Adrenal gland (tissue), 12 donors: ENCODE measurements around the gene KAZN. TPM values are rescaled to one million over a fixed set of nuclear protein-coding genes. Genes with fewer than 3 reads are reported as not detected.

Source experiments
- DNase-seq, 7 donors: peaks; one replicate each; pipeline ENCODE4 v3.0.0-alpha.2; 2019 to 2020
- H3K27ac ChIP-seq, 5 donors: fragments of 200-600 bp; sonication (generic) in 4 of 5; 1 replicate in 3 of 5; 2 replicates in 2 of 5; pipeline versions ENCODE4 v1.5.1 to v1.8.0; 2016 to 2020; ENCODE audit warnings: mild to moderate bottlenecking in 1 of 5
- H3K27me3 ChIP-seq: fragments of 200-600 bp; 2 replicates; pipeline ENCODE4 v1.8.0; 2021
- H3K36me3 ChIP-seq, 2 donors: fragments of 200-600 bp; replicated peaks in 1 of 2; 1 replicate in 1 of 2; 2 replicates in 1 of 2; pipeline versions ENCODE4 v1.5.1 to v1.8.0; 2018 to 2022
- H3K4me1 ChIP-seq, 2 donors: fragments of 200-600 bp; replicated peaks in 1 of 2; 1 replicate in 1 of 2; 2 replicates in 1 of 2; pipeline versions ENCODE4 v1.5.1 to v1.8.0; 2018 to 2021
- H3K4me3 ChIP-seq, 4 donors: fragments of 200-600 bp; sonication (generic) in 3 of 4; one replicate each; pipeline ENCODE4 v1.5.1; 2016 to 2018
- H3K9me3 ChIP-seq, 3 donors: fragments of 200-600 bp; sonication (generic) in 1 of 3; replicated peaks in 1 of 3; 1 replicate in 2 of 3; 2 replicates in 1 of 3; pipeline versions ENCODE4 v1.5.1 to v1.8.0; 2016 to 2021
- POLR2A ChIP-seq, 2 donors: fragments of 450-650 bp; IDR thresholded peaks; one replicate each; pipeline ENCODE4 v1.6.1; 2017; ENCODE audit warnings: antibody characterized with exemption in 2 of 2, mild to moderate bottlenecking in 2 of 2, moderate library complexity in 1 of 2
- WGBS, 4 donors: extraction: QIAGEN DNeasy Blood & Tissue Kit in 2 of 4; methylation state at CpG; one replicate each; pipeline versions ENCODE4 v1.1.5 to v1.1.7; 2013 to 2017; 5-methylcytosine and 5-hydroxymethylcytosine counted together
- intact Hi-C, 2 donors: fragments of 100-400 bp; cut with DNase I; formaldehyde crosslinking; loops; one replicate each; pipeline versions ENCODE4 v1.14.1 to v1.15.0; 2022 to 2023
- polyA plus RNA-seq, 3 donors: library from polyadenylated mRNA; stranded (reverse); fragments of 200-250 nt in 2 of 3; fragments of 350-450 nt in 1 of 3; fragmentation: Illumina TruSeq in 1 of 3; extraction: RNeasy Lipid Tissue Mini Kit (QIAGEN cat#74804) in 1 of 3; gene quantifications; one replicate each; pipeline ENCODE4 v1.2.3, GENCODE V29; 2013 to 2014
- total RNA-seq, 9 donors: library from RNA; depleted of rRNA in 4 of 9; stranded (reverse); fragments of >200 nt in 4 of 9; fragments of 120-200 nt in 1 of 9; fragmentation: NEBNext Ultra II Directional in 1 of 9; extraction: Animal tissue kit (Norgen Biotek cat#: 25700) in 1 of 9; gene quantifications; one replicate each; pipeline versions ENCODE4 v1.1.0 to v1.2.4, GENCODE V29; 2013 to 2023
- TF ChIP-seq, protein P1 (sequence below), 6 experiments: fragments of 450-650 bp in 4 of 6; fragments of 200-600 bp in 2 of 6; sonication (generic) in 1 of 6; IDR thresholded peaks; 1 replicate in 5 of 6; 2 replicates in 1 of 6; pipeline versions ENCODE4 v1.5.1 to v1.8.0; 2016 to 2021; ENCODE audit warnings: antibody characterized with exemption in 6 of 6, mild to moderate bottlenecking in 2 of 6, moderate library complexity in 1 of 6
- donor health status: healthy with polysubstance abuse.
- donor health status: Bipolar disorder and iron deficiency.
- donor health status: DM: yes; HTN: yes; CAD: no.
- donor health status: DM: no; HTN: no; CAD: no.
- donor health status: DM: no; HTN: no; CAD: no.
- donor health status: DM: yes; HTN: yes; CAD: no.

Gene KAZN
- total and polyA plus RNA-seq, 12 donors: 5.9 to 63.4 (median 29.5) TPM

DNA sequence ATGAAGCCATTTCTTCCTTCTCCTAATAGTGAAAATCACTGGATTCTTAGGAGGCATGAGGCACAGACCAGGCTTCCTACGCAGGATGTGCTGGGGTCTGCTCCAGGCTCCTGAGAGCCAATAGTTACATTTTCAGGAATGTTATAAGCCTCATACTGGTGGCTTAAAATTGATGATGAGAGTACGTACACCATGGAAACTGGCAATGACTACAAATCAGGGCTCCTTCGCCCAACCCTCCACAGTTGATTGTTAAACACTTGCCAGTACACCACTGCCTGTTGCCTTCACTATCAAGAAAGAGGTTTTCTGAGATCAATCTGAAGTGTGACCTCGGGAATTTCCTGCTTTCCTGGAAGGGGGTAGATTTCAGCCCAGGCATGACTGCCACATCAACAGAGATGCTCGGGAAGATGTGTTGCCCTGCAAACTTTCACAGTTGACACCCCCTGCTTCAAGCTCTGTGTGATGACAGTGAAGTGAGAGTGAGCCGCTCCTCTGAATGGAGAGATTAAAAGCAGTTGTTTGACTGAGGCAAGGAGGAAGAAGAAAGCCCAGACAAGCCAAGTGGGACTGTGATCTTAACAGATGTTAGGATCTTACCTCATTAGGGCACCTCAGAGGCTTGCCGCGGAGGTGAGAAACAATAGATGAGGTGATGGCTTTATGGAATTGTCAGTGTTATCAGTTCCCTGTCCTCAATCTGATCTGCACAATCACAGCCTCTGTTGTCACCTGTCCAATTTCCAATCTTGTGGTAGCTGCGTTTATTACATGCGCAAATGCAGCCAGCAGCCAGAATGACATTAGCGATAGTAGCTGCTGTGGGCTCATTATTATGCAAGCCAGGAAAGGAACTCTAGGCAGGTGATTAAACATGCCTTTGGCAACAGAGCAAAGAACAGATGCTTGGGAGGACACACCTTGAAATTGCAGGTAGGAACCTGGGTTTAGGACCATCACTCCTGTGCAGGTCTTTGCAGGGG is 277.3 kb downstream of the KAZN start:
- TF ChIP-seq, protein P1, sequence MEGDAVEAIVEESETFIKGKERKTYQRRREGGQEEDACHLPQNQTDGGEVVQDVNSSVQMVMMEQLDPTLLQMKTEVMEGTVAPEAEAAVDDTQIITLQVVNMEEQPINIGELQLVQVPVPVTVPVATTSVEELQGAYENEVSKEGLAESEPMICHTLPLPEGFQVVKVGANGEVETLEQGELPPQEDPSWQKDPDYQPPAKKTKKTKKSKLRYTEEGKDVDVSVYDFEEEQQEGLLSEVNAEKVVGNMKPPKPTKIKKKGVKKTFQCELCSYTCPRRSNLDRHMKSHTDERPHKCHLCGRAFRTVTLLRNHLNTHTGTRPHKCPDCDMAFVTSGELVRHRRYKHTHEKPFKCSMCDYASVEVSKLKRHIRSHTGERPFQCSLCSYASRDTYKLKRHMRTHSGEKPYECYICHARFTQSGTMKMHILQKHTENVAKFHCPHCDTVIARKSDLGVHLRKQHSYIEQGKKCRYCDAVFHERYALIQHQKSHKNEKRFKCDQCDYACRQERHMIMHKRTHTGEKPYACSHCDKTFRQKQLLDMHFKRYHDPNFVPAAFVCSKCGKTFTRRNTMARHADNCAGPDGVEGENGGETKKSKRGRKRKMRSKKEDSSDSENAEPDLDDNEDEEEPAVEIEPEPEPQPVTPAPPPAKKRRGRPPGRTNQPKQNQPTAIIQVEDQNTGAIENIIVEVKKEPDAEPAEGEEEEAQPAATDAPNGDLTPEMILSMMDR (IDR thresholded peaks at IDR 0.05): no peak
- TF ChIP-seq POLR2A (IDR thresholded peaks at IDR 0.05): no peak
- no peaks in the 10 kb centered on the region for H3K4me1 ChIP-seq
- H3K4me3 ChIP-seq: no peak overlapping the region
- no peaks in the 10 kb centered on the region for H3K36me3 ChIP-seq
- intact Hi-C loops: no loop called here
- no peak overlapping the region for H3K27ac ChIP-seq
- no peak for DNase-seq
- 49 to 67% (median 56%) methylated on average over 11 of the region's 11 CpGs for WGBS, 4 donors
- H3K27me3 ChIP-seq: no peaks in the 10 kb centered on the region
- no peaks in the 10 kb centered on the region for H3K9me3 ChIP-seq

GRCh38 chr1:14876747-14877146 is 278.3 kb downstream of the KAZN start:
- no peak overlapping the region for H3K27ac ChIP-seq
- H3K36me3 ChIP-seq: no peaks in the 10 kb centered on the region
- 92 to 100% (median 96%) methylated on average over 1 of the region's 1 CpG for WGBS, 4 donors
- no peaks in the 10 kb centered on the region for H3K9me3 ChIP-seq
- no peak for DNase-seq
- no peak overlapping the region for H3K4me3 ChIP-seq
- no peaks in the 10 kb centered on the region for H3K4me1 ChIP-seq
- no peaks in the 10 kb centered on the region for H3K27me3 ChIP-seq
- TF ChIP-seq POLR2A (IDR thresholded peaks at IDR 0.05): no peak
- TF ChIP-seq, protein P1 (IDR thresholded peaks at IDR 0.05): no peak
- intact Hi-C loops: no loop called here

DNA sequence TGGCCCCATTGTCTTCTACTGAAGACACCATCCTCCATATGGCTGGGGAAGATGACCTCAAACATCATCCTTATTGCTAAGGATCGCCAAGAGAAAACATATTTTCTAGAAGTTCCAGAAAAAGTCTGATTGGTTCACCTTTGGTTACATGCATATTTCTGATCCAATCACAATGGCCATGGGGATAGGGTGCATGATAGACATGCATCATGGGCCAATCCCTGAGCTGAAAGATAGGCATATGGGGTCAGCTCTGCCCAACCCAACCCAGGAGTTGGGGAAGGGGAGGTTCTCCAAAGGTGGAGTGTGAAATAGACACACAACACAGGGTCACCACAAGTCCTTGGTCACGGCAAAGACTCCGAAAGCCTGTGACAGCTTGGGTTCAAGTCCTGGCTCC is 278.7 kb downstream of the KAZN start:
- H3K36me3 ChIP-seq: no peaks in the 10 kb centered on the region
- no peak for DNase-seq
- TF ChIP-seq, protein P1 (IDR thresholded peaks at IDR 0.05): no peak
- TF ChIP-seq POLR2A (IDR thresholded peaks at IDR 0.05): no peak
- no peak overlapping the region for H3K27ac ChIP-seq
- H3K4me1 ChIP-seq: no peaks in the 10 kb centered on the region
- no peaks in the 10 kb centered on the region for H3K9me3 ChIP-seq
- H3K4me3 ChIP-seq: no peak overlapping the region
- WGBS, 4 donors: 87 to 97% (median 93%) methylated on average over 3 of the region's 3 CpGs
- no peaks in the 10 kb centered on the region for H3K27me3 ChIP-seq
- intact Hi-C loops: no loop called here

GRCh38 chr1:14878124-14878523 is 279.6 kb downstream of the KAZN start:
- Histone ChIP-seq H3K36me3 (no peaks in the 10 kb centered on the region), H3K4me1 (no peaks in the 10 kb centered on the region), H3K4me3 (no peak overlapping the region), H3K27ac (no peak overlapping the region), H3K9me3 (no peaks in the 10 kb centered on the region), H3K27me3 (no peaks in the 10 kb centered on the region)
- intact Hi-C loops: no loop called here
- TF ChIP-seq POLR2A (IDR thresholded peaks at IDR 0.05): no peak
- TF ChIP-seq, protein P1 (IDR thresholded peaks at IDR 0.05): no peak
- no peak for DNase-seq
